ENCODE measurements around the gene BTBD1. TPM values are rescaled to one million over a fixed set of nuclear protein-coding genes. Genes with fewer than 3 reads are reported as not detected.
"Not testable (repeated sequence)": the region's sequence is repeated elsewhere in the genome, so short reads cannot be mapped to it uniquely, and the experiment has no call there.

The BTBD1 gene
- total RNA-seq, 1 donor from 2014 or later, result 85.4 TPM

- DNase-seq (ENCODE audit: low read depth), result no peak
- no peak for TF ChIP-seq CTCF (IDR thresholded peaks at IDR 0.05; ENCODE audit: insufficient read depth, low read length, poor library complexity, severe bottlenecking)
- H3K36me3 ChIP-seq (ENCODE audit: control insufficient read depth, insufficient read depth, low read length), result no peaks in the 10 kb centered on the region
- no peaks in the 10 kb centered on the region for H3K27me3 ChIP-seq (ENCODE audit: control insufficient read depth, insufficient read depth, low read length)
- no peak overlapping the region for H3K4me3 ChIP-seq (ENCODE audit: low read depth, low read length)
These were observed 23.4 kb upstream of the BTBD1 start for GRCh38 chr15:83090465-83090864.

GRCh38 chr15:83088876-83089275 lies 21.8 kb upstream of the BTBD1 start:
- Histone ChIP-seq H3K36me3 (ENCODE audit: control insufficient read depth, insufficient read depth, low read length) (no peaks in the 10 kb centered on the region), H3K4me3 (ENCODE audit: low read depth, low read length) (no peak overlapping the region), H3K27me3 (ENCODE audit: control insufficient read depth, insufficient read depth, low read length) (no peaks in the 10 kb centered on the region)
- TF ChIP-seq CTCF (IDR thresholded peaks at IDR 0.05; ENCODE audit: insufficient read depth, low read length, poor library complexity, severe bottlenecking), result no peak
- DNase-seq (ENCODE audit: low read depth), result no peak

- no peak for DNase-seq (ENCODE audit: low read depth)
- Histone ChIP-seq H3K36me3 (ENCODE audit: control insufficient read depth, insufficient read depth, low read length) (no peaks in the 10 kb centered on the region), H3K27me3 (ENCODE audit: control insufficient read depth, insufficient read depth, low read length) (no peaks in the 10 kb centered on the region), H3K4me3 (ENCODE audit: low read depth, low read length) (no peak overlapping the region)
- TF ChIP-seq CTCF (IDR thresholded peaks at IDR 0.05; ENCODE audit: insufficient read depth, low read length, poor library complexity, severe bottlenecking), result no peak
These were observed 20.5 kb upstream of the BTBD1 start for GRCh38 chr15:83087576-83087975.

- H3K36me3 ChIP-seq (ENCODE audit: control insufficient read depth, insufficient read depth, low read length); DNase-seq (ENCODE audit: low read depth); H3K27me3 ChIP-seq (ENCODE audit: control insufficient read depth, insufficient read depth, low read length); H3K4me3 ChIP-seq (ENCODE audit: low read depth, low read length): not testable (repeated sequence)
These were observed 19.0 kb upstream of the BTBD1 start for GRCh38 chr15:83085864-83086552.

GRCh38 chr15:83085461-83085860 lies 18.4 kb upstream of the BTBD1 start:
- H3K4me3 ChIP-seq (ENCODE audit: low read depth, low read length); H3K27me3 ChIP-seq (ENCODE audit: control insufficient read depth, insufficient read depth, low read length); DNase-seq (ENCODE audit: low read depth); H3K36me3 ChIP-seq (ENCODE audit: control insufficient read depth, insufficient read depth, low read length): not testable (repeated sequence)

- H3K36me3 ChIP-seq (ENCODE audit: control insufficient read depth, insufficient read depth, low read length), result no peaks in the 10 kb centered on the region
- TF ChIP-seq CTCF (IDR thresholded peaks at IDR 0.05; ENCODE audit: insufficient read depth, low read length, poor library complexity, severe bottlenecking), result no peak
- no peak for DNase-seq (ENCODE audit: low read depth)
- H3K27me3 ChIP-seq (ENCODE audit: control insufficient read depth, insufficient read depth, low read length), result peaks cover 6% of the 10 kb centered on the region
- H3K4me3 ChIP-seq (ENCODE audit: low read depth, low read length), result no peak overlapping the region
These were observed 15.8 kb upstream of the BTBD1 start for GRCh38 chr15:83082730-83083386.

All from kidney epithelial cell (primary cell).